Activated naive CD8-positive, alpha-beta T cell treated with anti-CD3 and anti-CD28 coated beads, Interleukin-2, amount 50 U/mL, for 24 hours (primary cell): ENCODE measurements around the gene FAM83E.
"Not testable (repeated sequence)": the region's sequence is repeated elsewhere in the genome, so short reads cannot be mapped to it uniquely, and the experiment has no call there.

Experiments
- ATAC-seq: fragments of 150-1000 bp; cut with Tn5 transposase; one replicate; pipeline ENCODE4 v1.10.0; 2021
- DNase-seq: peaks from one replicate; pipeline ENCODE4 v3.0.0; 2021
- H3K27ac Mint-ChIP-seq: one replicate; pipeline ENCODE4 v1.8.0; 2021; ENCODE audit warnings: mild to moderate bottlenecking, mixed read lengths
- H3K27me3 Mint-ChIP-seq: one replicate; pipeline ENCODE4 v1.8.0; 2021; ENCODE audit warnings: mixed read lengths
- H3K36me3 Mint-ChIP-seq: one replicate; pipeline ENCODE4 v1.8.0; 2021; ENCODE audit warnings: low read depth, mixed read lengths
- H3K4me1 Mint-ChIP-seq: one replicate; pipeline ENCODE4 v1.8.0; 2021; ENCODE audit warnings: mixed read lengths
- H3K4me3 Mint-ChIP-seq: one replicate; pipeline ENCODE4 v1.8.0; 2021; ENCODE audit warnings: mild to moderate bottlenecking, moderate library complexity, mixed read lengths
- H3K9me3 Mint-ChIP-seq: one replicate; pipeline ENCODE4 v1.8.0; 2021; ENCODE audit warnings: mixed read lengths

Gene FAM83E

DNA sequence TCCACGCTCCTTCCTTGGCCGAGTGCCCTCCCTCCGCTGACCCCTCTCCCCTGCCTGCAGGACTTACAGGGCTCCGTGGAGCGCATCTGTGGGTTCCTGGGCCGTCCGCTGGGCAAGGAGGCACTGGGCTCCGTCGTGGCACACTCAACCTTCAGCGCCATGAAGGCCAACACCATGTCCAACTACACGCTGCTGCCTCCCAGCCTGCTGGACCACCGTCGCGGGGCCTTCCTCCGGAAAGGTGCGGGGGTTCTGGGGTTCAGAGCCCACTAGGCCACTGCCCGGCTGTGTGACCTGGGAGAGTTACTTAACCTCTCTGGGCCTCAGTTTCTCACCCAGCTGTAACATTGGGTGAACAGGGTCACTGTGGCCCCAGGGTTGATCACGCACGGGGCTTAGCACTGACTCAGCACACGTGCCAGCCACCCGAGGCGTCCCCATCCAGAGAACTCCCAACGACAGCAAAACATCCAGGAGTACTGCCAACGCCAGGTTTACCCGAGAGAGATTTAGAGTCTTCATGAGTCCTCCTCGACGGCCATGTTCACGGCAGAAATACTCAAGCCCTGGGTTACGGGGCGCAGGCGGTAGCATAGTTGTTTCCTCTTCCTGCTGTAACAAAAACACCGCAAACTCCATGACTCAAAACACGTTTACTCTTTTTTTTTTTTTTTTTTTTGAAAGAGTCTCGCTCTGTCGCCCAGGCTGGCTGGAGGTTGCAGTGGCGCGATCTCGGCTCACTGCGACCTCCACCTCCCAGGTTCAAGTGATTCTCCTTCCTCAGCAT lies 18.0 kb downstream of the FAM83E start:
- Mint-ChIP-seq H3K27ac (peak overlapping the region; percentile 71), H3K9me3 (no peaks in the 10 kb centered on the region), H3K4me3 (peak overlapping the region; percentile 62), H3K4me1 (no peaks in the 10 kb centered on the region), H3K27me3 (no peaks in the 10 kb centered on the region), H3K36me3 (no peaks in the 10 kb centered on the region)
- DNase-seq (peak; percentile 22), ATAC-seq (peak; percentile 44)

DNA sequence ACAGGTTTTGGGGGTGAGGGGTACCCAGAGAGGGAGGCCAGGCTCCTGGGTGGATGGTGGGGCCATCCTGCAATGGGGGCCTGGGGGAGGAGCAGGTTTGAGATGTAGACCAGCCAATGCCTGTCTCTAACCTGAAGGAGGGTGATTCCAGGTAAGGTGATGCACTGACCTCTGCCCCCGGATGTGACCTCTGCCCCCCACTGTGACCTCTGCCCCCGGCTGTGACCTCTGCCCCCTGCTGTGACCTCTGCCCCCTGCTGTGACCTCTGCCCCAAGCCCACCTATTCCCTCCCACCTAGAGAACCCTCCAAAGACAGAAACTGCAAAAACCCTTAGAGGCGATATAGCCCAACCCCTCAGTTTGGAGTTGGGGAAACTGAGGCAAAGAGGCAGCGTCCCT lies 18.6 kb downstream of the FAM83E start:
- ATAC-seq: no peak
- no peaks in the 10 kb centered on the region for H3K27me3 Mint-ChIP-seq
- H3K4me3 Mint-ChIP-seq: peak overlapping the region; percentile 62
- H3K27ac Mint-ChIP-seq: peak overlapping the region; percentile 71
- H3K4me1 Mint-ChIP-seq: peaks cover 2% of the 10 kb centered on the region
- no peak for DNase-seq
- no peaks in the 10 kb centered on the region for H3K36me3 Mint-ChIP-seq
- no peaks in the 10 kb centered on the region for H3K9me3 Mint-ChIP-seq

DNA sequence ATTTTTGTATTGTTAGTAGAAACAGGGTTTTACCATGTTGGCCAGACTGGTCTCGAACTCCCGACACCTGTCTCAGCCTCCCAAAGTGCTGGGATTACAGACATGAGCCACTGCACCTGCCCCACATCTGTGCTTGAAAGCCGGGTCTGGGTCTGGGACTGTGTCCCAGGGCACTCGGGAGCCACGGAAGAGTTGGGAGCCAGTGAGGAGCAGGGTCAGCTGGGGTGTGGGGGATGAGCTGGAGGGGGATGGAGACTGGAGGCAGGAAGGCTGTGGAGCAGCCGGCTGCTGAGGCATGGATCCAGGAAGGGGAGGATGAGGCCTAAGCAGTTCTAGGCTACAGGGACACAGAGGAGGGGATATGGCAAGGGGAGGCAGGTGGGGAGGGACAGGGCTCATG lies 19.0 kb downstream of the FAM83E start:
- H3K27ac Mint-ChIP-seq: no peak overlapping the region
- no peak for ATAC-seq
- no peaks in the 10 kb centered on the region for H3K36me3 Mint-ChIP-seq
- no peak overlapping the region for H3K4me3 Mint-ChIP-seq
- peaks cover 2% of the 10 kb centered on the region for H3K4me1 Mint-ChIP-seq
- no peak for DNase-seq
- H3K27me3 Mint-ChIP-seq: no peaks in the 10 kb centered on the region
- no peaks in the 10 kb centered on the region for H3K9me3 Mint-ChIP-seq

DNA sequence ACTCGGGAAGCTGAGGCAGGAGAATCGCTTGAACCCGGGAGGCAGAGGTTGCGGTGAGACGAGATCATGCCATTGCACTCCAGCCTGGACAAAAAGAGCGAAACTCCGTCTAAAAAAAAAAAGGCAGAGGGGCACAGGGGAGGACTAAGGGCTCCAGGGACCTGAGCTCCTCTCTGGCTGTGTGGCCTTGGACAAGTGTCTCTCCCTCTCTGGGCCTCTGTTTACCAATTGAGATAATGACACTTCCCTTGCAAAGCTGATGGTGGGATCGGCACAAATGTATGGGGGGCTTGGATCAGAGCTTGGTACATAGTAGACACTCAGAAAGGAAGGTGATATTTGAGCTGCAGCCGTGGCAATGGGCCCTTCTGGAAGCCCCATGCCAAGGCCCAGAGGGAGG lies 19.7 kb downstream of the FAM83E start:
- Mint-ChIP-seq H3K4me3 (peak overlapping the region; percentile 12), H3K4me1 (peaks cover 2% of the 10 kb centered on the region), H3K27ac (no peak overlapping the region), H3K9me3 (no peaks in the 10 kb centered on the region), H3K27me3 (no peaks in the 10 kb centered on the region), H3K36me3 (no peaks in the 10 kb centered on the region)
- DNase-seq: no peak
- ATAC-seq: no peak

DNA sequence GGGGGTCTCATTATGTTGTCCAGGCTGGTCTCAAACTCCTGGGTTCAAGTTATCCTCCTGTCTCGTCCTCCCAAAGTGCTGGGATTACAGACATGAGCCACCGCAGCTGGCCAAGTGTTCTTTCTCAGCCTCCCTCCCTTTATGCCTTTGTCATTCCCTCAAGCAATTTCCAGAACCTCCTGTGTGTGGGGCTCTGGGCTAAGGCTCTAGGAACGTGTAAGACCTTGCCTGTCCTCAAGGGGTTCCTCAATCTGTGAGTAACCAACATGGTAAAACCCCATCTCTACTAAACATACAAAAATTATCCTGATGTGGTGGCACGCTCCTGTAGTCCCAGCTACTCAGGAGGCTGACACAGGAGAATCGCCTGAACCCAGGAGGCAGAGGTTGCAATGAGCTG lies 23.9 kb downstream of the FAM83E start:
- H3K27ac Mint-ChIP-seq: no peak overlapping the region
- DNase-seq: no peak
- H3K9me3 Mint-ChIP-seq: no peaks in the 10 kb centered on the region
- peaks cover 10% of the 10 kb centered on the region for H3K4me1 Mint-ChIP-seq
- no peak overlapping the region for H3K4me3 Mint-ChIP-seq
- no peaks in the 10 kb centered on the region for H3K36me3 Mint-ChIP-seq
- H3K27me3 Mint-ChIP-seq: peaks cover 5% of the 10 kb centered on the region
- no peak for ATAC-seq

DNA sequence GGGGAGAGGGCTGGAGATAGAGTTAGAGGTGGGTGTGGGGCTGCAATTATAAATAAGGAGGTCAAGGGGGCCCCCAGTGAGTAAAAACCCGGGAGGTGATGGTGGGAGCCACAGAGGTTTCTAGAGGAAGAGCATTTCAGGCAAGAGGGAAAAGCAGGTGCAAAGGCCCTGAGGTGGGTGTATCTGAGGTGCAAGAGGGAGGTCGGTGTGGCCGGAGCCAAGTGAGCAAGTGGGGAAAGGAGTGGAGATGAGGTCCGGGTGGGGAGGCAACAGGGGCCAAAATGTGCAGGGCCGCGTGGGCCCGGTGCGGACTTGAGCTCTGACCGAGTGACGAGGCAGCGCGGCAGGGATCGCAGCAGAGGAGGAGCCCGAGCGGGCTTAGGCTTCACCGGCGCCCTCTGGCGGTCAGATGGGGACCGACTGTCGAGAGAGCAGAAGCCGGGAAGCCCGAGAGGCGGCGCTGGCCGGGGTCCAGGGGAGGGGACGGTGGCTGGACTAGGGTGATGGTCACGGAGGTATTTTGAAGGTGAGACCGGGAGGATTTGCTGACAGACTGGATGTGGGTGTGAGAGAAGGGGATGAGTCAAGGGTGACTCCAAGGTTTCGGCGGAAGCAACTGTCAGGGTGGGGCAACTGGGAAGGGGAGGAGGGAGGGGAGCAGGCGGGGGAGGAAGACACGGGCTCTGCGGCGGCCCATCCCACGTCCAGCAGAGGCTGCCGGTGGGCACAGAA lies 26.0 kb downstream of the FAM83E start:
- H3K27ac Mint-ChIP-seq: peak overlapping the region; percentile 75
- peaks cover 11% of the 10 kb centered on the region for H3K4me1 Mint-ChIP-seq
- peak; percentile 94 for DNase-seq
- no peaks in the 10 kb centered on the region for H3K9me3 Mint-ChIP-seq
- H3K27me3 Mint-ChIP-seq: peaks cover 11% of the 10 kb centered on the region
- ATAC-seq: peak; percentile 83
- peak overlapping the region; percentile 53 for H3K4me3 Mint-ChIP-seq
- H3K36me3 Mint-ChIP-seq: no peaks in the 10 kb centered on the region

DNA sequence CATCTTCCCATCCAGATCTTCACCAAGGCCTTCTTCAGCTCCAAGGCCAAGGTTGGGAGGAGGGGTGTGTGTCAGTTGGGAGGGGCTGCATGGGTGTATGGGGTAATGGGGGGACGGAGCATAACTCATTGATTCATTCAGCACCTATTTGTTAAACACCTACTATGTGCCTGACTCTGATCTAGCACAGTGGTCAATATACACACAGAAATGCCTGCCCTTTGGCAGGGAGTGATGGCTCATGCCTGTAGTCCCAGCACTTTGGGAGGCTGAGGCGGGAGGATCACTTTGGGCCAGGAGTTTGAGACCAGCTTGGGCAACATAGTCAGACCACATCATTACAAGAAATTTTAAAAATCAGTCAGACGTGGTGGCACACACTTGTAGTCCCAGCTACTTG lies 27.5 kb downstream of the FAM83E start:
- no peak overlapping the region for H3K27ac Mint-ChIP-seq

DNA sequence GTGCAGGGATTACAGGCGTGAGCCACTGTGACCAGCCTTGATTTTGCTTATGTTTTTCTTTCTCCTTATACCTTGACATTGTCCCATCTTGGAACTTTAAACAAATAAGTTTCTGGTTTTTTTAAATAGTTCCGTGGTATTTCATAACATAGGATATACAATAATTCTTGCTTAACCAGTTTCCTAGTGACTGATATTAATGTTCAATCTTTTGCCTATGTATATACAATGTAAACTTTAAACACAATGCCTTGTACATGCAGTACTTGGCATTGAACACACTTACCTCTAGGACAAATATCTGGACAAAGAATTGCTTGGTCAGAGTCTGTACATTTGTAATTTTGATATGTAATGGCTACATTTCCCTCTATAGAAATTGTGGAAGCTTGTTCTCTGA lies 32.7 kb downstream of the FAM83E start:
- Mint-ChIP-seq H3K27ac (no peak overlapping the region), H3K36me3 (no peaks in the 10 kb centered on the region), H3K27me3 (peaks cover 5% of the 10 kb centered on the region), H3K4me1 (peaks cover 2% of the 10 kb centered on the region), H3K9me3 (no peaks in the 10 kb centered on the region), H3K4me3 (no peak overlapping the region)
- ATAC-seq (no peak), DNase-seq (no peak)

More for the DNA sequence above, 27.5 kb downstream of the FAM83E start:
- no peaks in the 10 kb centered on the region for H3K9me3 Mint-ChIP-seq
- DNase-seq (no peak), ATAC-seq (no peak)
- no peaks in the 10 kb centered on the region for H3K36me3 Mint-ChIP-seq
- no peak overlapping the region for H3K4me3 Mint-ChIP-seq
- peaks cover 11% of the 10 kb centered on the region for H3K27me3 Mint-ChIP-seq
- peaks cover 11% of the 10 kb centered on the region for H3K4me1 Mint-ChIP-seq

DNA sequence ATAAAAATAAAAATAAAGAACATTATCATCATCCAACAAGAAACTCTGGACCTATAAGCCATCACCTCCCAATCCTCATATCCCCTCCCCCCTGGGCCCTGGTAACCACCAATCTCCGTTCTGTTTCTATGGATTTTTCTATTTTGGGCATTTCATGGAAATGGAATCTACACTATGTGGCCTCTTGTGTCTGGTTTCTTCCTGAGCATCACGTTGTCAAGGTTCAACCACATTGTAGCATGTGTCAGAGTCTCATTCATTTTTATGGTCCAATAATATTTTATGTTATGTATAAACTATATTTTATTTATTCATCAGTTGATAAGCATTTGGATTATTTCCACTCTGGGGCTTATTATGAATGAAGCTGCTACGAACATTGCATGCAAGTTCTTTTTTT lies 36.0 kb downstream of the FAM83E start:
- Mint-ChIP-seq H3K9me3 (no peaks in the 10 kb centered on the region), H3K27me3 (no peaks in the 10 kb centered on the region), H3K4me1 (no peaks in the 10 kb centered on the region), H3K27ac (no peak overlapping the region), H3K4me3 (no peak overlapping the region), H3K36me3 (no peaks in the 10 kb centered on the region)
- ATAC-seq (no peak), DNase-seq (no peak)

DNA sequence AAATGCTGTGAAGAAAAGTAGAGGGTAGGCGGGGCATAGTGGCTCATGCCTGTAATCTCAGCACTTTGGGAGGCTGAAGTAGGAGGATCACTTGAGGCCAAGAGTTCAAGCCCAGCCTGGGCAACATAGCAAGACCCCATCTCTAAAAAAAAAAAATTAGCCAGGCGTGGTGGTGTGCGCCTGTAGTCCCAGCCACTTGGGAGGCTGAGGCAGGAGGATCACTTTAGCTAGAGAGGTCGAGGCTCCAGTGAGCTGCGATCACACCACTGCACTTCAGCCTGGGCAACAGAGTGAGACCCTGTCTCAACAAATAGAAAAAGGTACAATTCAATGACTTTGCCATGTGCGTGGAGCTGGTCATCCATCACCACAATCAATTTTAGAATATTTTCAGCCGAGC lies 37.0 kb downstream of the FAM83E start:
- H3K4me3 Mint-ChIP-seq: not testable (repeated sequence)

DNA sequence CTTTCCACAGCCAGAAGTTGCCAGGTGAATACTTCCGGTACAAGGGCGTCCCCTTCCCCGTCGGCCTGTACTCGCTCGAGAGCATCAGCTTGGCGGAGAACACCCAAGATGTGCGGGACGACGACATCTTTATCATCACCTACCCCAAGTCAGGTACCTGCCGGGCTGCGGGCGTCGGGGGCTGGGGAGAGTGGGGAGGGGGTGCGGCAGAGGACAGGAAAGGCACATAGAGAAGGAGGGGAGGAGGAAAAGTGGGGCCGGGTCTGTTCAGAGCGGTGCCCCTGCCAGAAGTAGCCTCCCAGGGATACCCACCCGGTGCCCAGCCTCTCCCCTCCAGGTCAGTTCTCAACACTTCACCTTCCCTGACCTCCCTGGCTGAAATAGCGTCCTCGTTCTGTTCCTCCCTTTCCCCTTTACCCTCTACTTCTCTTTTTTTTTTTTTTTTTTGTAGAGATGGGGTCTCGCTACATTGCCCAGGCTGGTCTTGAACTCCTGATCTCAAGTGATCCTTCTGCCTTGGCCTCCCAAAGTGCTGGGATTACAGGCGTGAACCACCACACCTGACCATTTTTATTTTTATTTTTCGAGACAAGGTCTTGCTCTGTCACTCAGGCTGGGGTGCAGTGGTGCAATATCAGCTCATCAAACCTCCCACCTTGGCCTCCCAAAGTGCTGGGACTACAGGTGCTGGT lies 38.8 kb downstream of the FAM83E start:
- H3K27ac Mint-ChIP-seq: no peak overlapping the region
- DNase-seq: no peak
- H3K4me1 Mint-ChIP-seq: no peaks in the 10 kb centered on the region
- H3K27me3 Mint-ChIP-seq: no peaks in the 10 kb centered on the region
- H3K4me3 Mint-ChIP-seq: no peak overlapping the region
- H3K36me3 Mint-ChIP-seq: no peaks in the 10 kb centered on the region
- no peak for ATAC-seq
- H3K9me3 Mint-ChIP-seq: no peaks in the 10 kb centered on the region

More for the DNA sequence above, 37.0 kb downstream of the FAM83E start:
- H3K9me3 Mint-ChIP-seq, H3K27me3 Mint-ChIP-seq, H3K4me1 Mint-ChIP-seq, H3K27ac Mint-ChIP-seq, ATAC-seq, H3K36me3 Mint-ChIP-seq, DNase-seq: not testable (repeated sequence)

DNA sequence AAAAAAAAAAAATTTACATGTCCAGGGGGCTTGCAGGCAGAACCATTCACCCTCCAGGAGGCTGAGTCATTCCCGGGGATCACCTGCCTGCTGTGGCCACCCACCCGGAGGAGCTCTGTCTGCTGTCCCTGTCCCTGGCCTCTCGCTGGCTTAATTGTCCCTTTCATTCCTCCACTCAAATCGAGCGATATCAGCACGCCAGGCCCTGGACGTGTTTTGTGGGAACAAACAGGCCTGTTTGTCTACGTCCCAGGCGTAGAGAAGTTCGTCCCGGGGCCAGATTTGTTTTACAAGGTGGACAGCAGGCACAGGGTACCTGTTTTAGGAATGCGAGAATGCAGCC lies 41.7 kb downstream of the FAM83E start:
- no peak for DNase-seq
- H3K27me3 Mint-ChIP-seq: peaks cover 4% of the 10 kb centered on the region
- no peak overlapping the region for H3K4me3 Mint-ChIP-seq
- no peaks in the 10 kb centered on the region for H3K4me1 Mint-ChIP-seq
- no peak overlapping the region for H3K27ac Mint-ChIP-seq
- no peaks in the 10 kb centered on the region for H3K9me3 Mint-ChIP-seq
- H3K36me3 Mint-ChIP-seq: no peaks in the 10 kb centered on the region
- no peak for ATAC-seq

DNA sequence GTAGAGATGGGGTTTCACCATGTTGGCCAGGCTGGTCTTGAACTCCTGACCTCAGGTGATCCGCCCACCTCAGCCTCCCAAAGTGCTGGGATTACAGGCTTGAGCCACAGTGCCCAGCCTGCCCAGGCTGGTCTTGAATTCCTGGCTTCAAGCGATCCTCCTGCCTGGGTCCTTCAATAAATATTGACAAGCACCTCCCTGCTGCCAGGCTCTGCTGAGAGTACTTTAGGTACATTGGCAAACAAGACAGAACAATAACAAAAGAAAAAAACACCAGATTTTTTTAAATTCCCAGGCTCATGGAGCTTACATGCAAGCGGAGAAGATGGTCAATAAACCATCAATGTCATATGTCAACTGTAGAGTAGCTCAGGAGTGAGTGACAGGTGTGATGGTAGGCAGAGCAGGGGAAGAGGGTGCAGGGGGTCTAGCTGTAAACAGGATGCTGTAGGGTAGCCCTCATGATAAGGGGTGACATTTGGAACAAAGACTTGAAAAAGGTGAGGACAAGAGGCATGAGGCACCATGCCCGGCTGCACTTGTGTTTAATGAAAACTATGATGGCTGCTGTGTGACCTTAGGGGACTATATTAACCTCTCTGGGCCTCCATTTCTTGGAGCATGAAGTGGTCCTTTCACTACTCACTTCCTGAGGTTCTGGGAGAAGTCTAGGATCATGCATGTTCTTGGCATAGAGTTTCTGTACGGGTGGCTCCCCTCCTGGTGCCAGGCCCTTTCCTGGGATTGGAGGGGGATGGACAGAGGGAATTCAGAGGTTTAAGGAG lies 43.3 kb downstream of the FAM83E start:
- Mint-ChIP-seq H3K27ac (no peak overlapping the region), H3K36me3 (no peaks in the 10 kb centered on the region), H3K9me3 (no peaks in the 10 kb centered on the region), H3K27me3 (peaks cover 11% of the 10 kb centered on the region), H3K4me3 (no peak overlapping the region), H3K4me1 (no peaks in the 10 kb centered on the region)
- DNase-seq (no peak), ATAC-seq (no peak)

DNA sequence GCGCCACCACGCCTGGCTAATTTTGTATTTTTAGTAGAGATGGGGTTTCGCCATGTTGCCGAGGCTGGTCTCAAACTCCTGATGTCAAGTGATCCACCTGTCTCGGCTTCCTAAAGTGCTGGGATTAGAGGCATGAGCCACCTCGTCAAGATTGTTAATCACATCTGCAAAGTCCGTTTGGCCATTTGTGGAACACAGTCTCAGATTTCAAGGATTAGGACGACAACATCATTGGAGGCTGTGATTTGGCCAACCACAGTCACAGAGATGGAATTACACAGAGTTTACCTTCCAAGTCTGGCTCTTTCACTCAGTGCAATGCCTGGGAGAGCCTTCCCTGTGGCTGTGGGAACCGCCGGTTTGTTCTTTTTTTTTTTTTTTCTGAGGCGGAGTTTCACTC lies 45.1 kb downstream of the FAM83E start:
- ATAC-seq: no peak
- DNase-seq: no peak
- no peak overlapping the region for H3K4me3 Mint-ChIP-seq

More for the DNA sequence above, 45.1 kb downstream of the FAM83E start:
- H3K4me1 Mint-ChIP-seq: no peaks in the 10 kb centered on the region
- no peak overlapping the region for H3K27ac Mint-ChIP-seq
- H3K27me3 Mint-ChIP-seq: peaks cover 11% of the 10 kb centered on the region
- H3K36me3 Mint-ChIP-seq: no peaks in the 10 kb centered on the region
- no peaks in the 10 kb centered on the region for H3K9me3 Mint-ChIP-seq
